ENCODE data around the gene NLRP1.

NLRP1 gene

GRCh38 chr17:5584383-5585286 is at the start of gene NLRP1:
NLRP1 (minus strand) TSS chr17:5584509; CDS start chr17:5583957, 552 bp downstream.
- DNase-seq (ENCODE audit: low read depth in 2 of 2) = peak; percentile 86 to 95

- no peak for DNase-seq (ENCODE audit: low read depth in 2 of 2)
Observed at GRCh38 chr17:5631958-5632590, 47.8 kb upstream of the NLRP1 start.

GRCh38 chr17:5630434-5630833 is 46.1 kb upstream of the NLRP1 start:
- DNase-seq (ENCODE audit: low read depth in 2 of 2) = no peak

GRCh38 chr17:5629128-5629527 is 44.8 kb upstream of the NLRP1 start:
- no peak for DNase-seq (ENCODE audit: low read depth in 2 of 2)

- no peak for DNase-seq (ENCODE audit: low read depth in 2 of 2)
Observed at GRCh38 chr17:5628262-5628661, 44.0 kb upstream of the NLRP1 start.

- DNase-seq (ENCODE audit: low read depth in 2 of 2) = no peak
Observed at GRCh38 chr17:5624211-5624610, 39.9 kb upstream of the NLRP1 start.

GRCh38 chr17:5621729-5622128 is 37.4 kb upstream of the NLRP1 start:
- no peak for DNase-seq (ENCODE audit: low read depth in 2 of 2)

- no peak for DNase-seq (ENCODE audit: low read depth in 2 of 2)
Observed at GRCh38 chr17:5621026-5621425, 36.7 kb upstream of the NLRP1 start.

- DNase-seq (ENCODE audit: low read depth in 2 of 2) = no peak
Observed at GRCh38 chr17:5619088-5619740, 34.9 kb upstream of the NLRP1 start.

- no peak for DNase-seq (ENCODE audit: low read depth in 2 of 2)
Observed at GRCh38 chr17:5618476-5618875, 34.2 kb upstream of the NLRP1 start.

GRCh38 chr17:5615476-5615875 is 31.2 kb upstream of the NLRP1 start:
- DNase-seq (ENCODE audit: low read depth in 2 of 2) = no peak

- DNase-seq (ENCODE audit: low read depth in 2 of 2) = no peak
Observed at GRCh38 chr17:5610956-5611355, 26.6 kb upstream of the NLRP1 start.

- no peak for DNase-seq (ENCODE audit: low read depth in 2 of 2)
Observed at GRCh38 chr17:5608399-5609112, 24.2 kb upstream of the NLRP1 start.

- no peak for DNase-seq (ENCODE audit: low read depth in 2 of 2)
Observed at GRCh38 chr17:5607946-5608345, 23.6 kb upstream of the NLRP1 start.

- no peak for DNase-seq (ENCODE audit: low read depth in 2 of 2)
Observed at GRCh38 chr17:5605452-5605851, 21.1 kb upstream of the NLRP1 start.

GRCh38 chr17:5600041-5600440 is 15.7 kb upstream of the NLRP1 start:
- DNase-seq (ENCODE audit: low read depth in 2 of 2) = no peak

- no peak for DNase-seq (ENCODE audit: low read depth in 2 of 2)
Observed at GRCh38 chr17:5598457-5598856, 14.1 kb upstream of the NLRP1 start.

- no peak for DNase-seq (ENCODE audit: low read depth in 2 of 2)
Observed at GRCh38 chr17:5596421-5596820, 12.1 kb upstream of the NLRP1 start.

GRCh38 chr17:5595831-5596230 is 11.5 kb upstream of the NLRP1 start:
- no peak for DNase-seq (ENCODE audit: low read depth in 2 of 2)

GRCh38 chr17:5592382-5592781 is 8.1 kb upstream of the NLRP1 start:
- no peak for DNase-seq (ENCODE audit: low read depth in 2 of 2)

GRCh38 chr17:5591966-5592365 is 7.7 kb upstream of the NLRP1 start:
- DNase-seq (ENCODE audit: low read depth in 2 of 2) = no peak

GRCh38 chr17:5588584-5588983 is 4.3 kb upstream of the NLRP1 start:
- DNase-seq (ENCODE audit: low read depth in 2 of 2) = no peak

Measured in stimulated activated CD4-positive, alpha-beta T cell treated with anti-CD3 and anti-CD28 coated beads, Interleukin-12 subunit alpha, Interleukin-12 subunit beta, amount 100 ng/mL, for 24 hours (primary cell).